ENCODE measurements around the gene JUND.

DNA sequence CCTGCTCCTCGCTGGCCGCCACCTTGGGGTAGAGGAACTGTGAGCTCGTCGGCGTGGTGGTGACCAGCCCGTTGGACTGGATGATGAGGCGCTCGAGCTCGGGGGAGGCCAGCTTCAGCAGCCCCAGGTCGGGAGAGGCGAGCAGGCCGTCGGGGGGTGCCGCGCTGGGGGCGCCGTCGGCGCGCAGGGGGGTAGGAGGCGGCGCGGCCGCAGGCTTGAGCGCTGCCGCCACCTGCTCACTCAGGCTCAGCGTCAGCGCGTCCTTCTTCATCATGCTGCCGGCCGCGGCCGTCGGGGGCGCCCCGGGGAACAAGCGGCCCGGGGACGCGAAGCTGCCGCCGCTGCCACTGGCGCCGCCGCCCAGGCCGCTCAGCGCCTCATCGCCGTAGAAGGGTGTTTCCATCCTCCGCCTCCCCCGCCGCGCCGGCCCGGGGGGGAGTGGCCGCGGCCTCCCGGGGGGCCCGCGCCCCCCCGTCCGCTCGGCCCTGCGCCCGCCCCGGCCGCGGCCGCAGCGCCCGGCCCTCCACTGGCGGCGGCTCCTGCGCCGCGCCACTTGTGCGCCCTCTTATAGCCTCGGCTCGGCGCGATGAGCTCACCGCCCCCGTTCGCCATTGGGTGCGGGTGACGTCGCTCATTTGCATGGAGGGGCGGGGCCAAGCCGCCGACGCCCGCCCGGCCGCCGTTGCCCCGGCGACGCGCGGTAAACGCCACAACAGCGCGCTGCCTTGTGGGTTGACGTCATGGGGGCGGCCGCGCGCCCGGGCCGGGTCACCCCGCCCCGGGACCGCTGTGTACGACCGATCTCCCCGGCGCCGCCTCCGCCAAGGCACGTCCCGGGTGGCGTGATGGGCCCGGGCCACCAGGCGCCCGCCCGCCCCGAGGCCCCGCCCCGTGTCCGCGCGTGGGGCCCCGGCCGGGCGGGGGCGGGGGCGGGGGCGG, at the start of gene JUND:
- TF ChIP-seq, protein P1, sequence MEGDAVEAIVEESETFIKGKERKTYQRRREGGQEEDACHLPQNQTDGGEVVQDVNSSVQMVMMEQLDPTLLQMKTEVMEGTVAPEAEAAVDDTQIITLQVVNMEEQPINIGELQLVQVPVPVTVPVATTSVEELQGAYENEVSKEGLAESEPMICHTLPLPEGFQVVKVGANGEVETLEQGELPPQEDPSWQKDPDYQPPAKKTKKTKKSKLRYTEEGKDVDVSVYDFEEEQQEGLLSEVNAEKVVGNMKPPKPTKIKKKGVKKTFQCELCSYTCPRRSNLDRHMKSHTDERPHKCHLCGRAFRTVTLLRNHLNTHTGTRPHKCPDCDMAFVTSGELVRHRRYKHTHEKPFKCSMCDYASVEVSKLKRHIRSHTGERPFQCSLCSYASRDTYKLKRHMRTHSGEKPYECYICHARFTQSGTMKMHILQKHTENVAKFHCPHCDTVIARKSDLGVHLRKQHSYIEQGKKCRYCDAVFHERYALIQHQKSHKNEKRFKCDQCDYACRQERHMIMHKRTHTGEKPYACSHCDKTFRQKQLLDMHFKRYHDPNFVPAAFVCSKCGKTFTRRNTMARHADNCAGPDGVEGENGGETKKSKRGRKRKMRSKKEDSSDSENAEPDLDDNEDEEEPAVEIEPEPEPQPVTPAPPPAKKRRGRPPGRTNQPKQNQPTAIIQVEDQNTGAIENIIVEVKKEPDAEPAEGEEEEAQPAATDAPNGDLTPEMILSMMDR (IDR thresholded peaks at IDR 0.05; ENCODE audit: insufficient read depth, low read depth, low read length): no peak
- no peak for TF ChIP-seq EZH2 (IDR thresholded peaks at IDR 0.05; ENCODE audit: insufficient read depth, low read length)

Measured in astrocyte (in vitro differentiated cells and primary cell).